Left ventricle myocardium inferior (tissue), 1 donor: ENCODE measurements around the gene NIPA2. TPM values are rescaled to one million over a fixed set of nuclear protein-coding genes. Genes with fewer than 3 reads are reported as not detected.

ENCODE experiments used
- DNase-seq: peaks from one replicate; pipeline ENCODE4 v3.0.0-alpha.2; 2020
- H3K27ac ChIP-seq: fragments of 200-600 bp; replicated peaks from 2 replicates; pipeline ENCODE4 v1.8.0; 2021
- H3K27me3 ChIP-seq: fragments of 200-600 bp; 2 replicates; pipeline ENCODE4 v1.8.0; 2021; ENCODE audit warnings: low read depth
- H3K36me3 ChIP-seq: fragments of 200-600 bp; 2 replicates; pipeline ENCODE4 v1.8.0; 2021
- H3K4me1 ChIP-seq: fragments of 200-600 bp; 2 replicates; pipeline ENCODE4 v1.8.0; 2021
- H3K4me3 ChIP-seq: fragments of 200-600 bp; 2 replicates; pipeline ENCODE4 v1.8.0; 2021; ENCODE audit warnings: mild to moderate bottlenecking, moderate library complexity
- H3K9me3 ChIP-seq: fragments of 200-600 bp; replicated peaks from 2 replicates; pipeline ENCODE4 v1.8.0; 2021
- intact Hi-C: fragments of 100-400 bp; cut with micrococcal nuclease; formaldehyde crosslinking; loops from one replicate; pipeline ENCODE4 v1.11.0; 2022
- total RNA-seq: library from RNA; stranded (reverse); fragmentation: NEBNext Ultra II Directional; extraction: Animal tissue kit (Norgen Biotek cat#: 25700); gene quantifications from one replicate; pipeline ENCODE4 v1.2.1, GENCODE V29; 2021
- TF ChIP-seq, protein P1 (sequence below): fragments of 200-600 bp; IDR thresholded peaks from 2 replicates; pipeline ENCODE4 v1.8.0; 2021; ENCODE audit warnings: antibody characterized with exemption, mild to moderate bottlenecking, borderline replicate concordance
- donor health status: DM: no; HTN: yes; CAD: no; lungs with severe emphysema.

NIPA2 gene
- total RNA-seq, 1 donor from 2014 or later: 21.4 TPM

DNA sequence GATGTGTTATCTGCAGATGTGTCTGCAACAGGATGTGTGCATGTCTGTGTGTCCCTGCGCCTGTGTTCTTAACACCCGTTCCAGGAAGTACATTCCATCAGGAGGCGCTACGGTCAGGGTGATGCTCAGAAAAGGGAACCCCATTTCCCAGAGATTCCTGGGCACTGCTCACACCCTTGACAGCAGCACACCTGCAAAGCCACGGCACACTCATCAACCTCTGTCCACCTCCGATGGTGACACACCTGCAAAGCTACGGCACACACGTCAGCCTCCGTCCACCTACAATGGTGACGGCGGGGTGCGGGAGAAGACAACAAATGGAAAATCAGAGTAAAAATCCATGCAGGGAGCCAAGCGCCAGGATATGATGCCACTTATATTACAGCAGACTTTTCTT lies 55.4 kb downstream of the NIPA2 start:
- Histone ChIP-seq H3K27me3 (no peaks in the 10 kb centered on the region), H3K27ac (no peak overlapping the region), H3K4me1 (no peaks in the 10 kb centered on the region), H3K4me3 (no peak overlapping the region), H3K36me3 (peaks cover 64% of the 10 kb centered on the region), H3K9me3 (no peaks in the 10 kb centered on the region)
- intact Hi-C loops: no loop called here
- DNase-seq: no peak
- TF ChIP-seq, protein P1, sequence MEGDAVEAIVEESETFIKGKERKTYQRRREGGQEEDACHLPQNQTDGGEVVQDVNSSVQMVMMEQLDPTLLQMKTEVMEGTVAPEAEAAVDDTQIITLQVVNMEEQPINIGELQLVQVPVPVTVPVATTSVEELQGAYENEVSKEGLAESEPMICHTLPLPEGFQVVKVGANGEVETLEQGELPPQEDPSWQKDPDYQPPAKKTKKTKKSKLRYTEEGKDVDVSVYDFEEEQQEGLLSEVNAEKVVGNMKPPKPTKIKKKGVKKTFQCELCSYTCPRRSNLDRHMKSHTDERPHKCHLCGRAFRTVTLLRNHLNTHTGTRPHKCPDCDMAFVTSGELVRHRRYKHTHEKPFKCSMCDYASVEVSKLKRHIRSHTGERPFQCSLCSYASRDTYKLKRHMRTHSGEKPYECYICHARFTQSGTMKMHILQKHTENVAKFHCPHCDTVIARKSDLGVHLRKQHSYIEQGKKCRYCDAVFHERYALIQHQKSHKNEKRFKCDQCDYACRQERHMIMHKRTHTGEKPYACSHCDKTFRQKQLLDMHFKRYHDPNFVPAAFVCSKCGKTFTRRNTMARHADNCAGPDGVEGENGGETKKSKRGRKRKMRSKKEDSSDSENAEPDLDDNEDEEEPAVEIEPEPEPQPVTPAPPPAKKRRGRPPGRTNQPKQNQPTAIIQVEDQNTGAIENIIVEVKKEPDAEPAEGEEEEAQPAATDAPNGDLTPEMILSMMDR: no peak

DNA sequence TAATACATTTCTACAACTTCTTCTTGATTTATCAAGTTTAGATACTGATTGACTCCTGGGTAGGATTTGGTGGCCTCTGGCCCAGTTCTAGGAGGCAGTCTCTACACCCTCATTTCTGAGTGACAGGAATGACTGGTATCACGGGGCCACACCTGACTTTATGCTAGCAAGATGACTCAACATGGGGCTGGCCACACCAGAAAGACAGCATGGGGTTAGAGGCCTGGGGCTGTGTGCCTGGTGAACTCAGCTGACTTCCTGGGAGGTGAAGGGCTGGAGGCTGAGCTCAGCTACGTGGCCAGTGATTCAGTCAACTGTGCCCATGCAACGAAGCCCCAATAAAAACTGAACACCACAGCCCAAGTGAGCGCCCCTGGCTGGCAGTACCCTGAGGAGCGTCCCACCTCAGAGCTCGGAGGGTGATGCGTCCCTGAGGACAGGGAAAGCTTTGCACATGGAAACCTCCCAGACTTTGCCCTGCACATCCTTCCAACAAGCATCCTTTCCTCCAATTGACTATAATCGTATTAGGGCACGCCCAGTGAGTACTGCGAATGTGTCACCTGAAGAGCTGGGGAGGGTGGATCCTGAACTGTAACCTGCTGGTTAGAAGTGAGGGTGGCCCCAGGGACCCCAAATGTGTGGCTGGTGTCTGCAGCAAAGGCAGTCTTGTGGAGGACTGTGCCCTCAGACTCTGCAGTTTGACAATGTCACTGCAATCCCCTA lies 57.2 kb downstream of the NIPA2 start:
- no peak overlapping the region for H3K27ac ChIP-seq
- intact Hi-C loops: no loop called here
- no peak for DNase-seq
- TF ChIP-seq, protein P1: no peak
- no peak overlapping the region for H3K4me3 ChIP-seq
- H3K9me3 ChIP-seq: no peaks in the 10 kb centered on the region
- no peaks in the 10 kb centered on the region for H3K4me1 ChIP-seq
- peaks cover 82% of the 10 kb centered on the region for H3K36me3 ChIP-seq
- no peaks in the 10 kb centered on the region for H3K27me3 ChIP-seq

DNA sequence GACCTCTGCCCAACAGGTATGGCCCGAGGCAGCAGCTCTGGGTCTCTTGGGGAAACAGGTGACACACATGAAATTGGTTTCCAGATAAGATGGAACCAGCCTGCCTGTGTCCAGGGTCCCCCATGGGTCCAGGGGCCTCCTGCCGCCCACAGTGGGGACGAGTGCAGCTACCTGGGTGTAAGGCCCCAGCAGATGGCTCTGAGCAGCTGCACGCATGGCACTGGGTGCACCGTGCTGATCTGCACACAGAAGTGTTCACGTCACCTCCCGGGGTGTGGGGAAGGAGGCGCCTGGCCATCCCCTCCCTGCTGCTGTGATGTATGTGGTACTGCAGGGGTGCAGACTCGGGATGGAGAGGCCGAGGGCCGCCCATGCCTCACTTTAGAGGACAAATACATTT lies 63.6 kb downstream of the NIPA2 start:
- H3K9me3 ChIP-seq: no peaks in the 10 kb centered on the region
- H3K27ac ChIP-seq: no peak overlapping the region
- peaks cover 75% of the 10 kb centered on the region for H3K36me3 ChIP-seq
- no peaks in the 10 kb centered on the region for H3K27me3 ChIP-seq
- TF ChIP-seq, protein P1: no peak
- no peak for DNase-seq
- intact Hi-C loops: no loop called here
- no peak overlapping the region for H3K4me3 ChIP-seq
- H3K4me1 ChIP-seq: no peaks in the 10 kb centered on the region

DNA sequence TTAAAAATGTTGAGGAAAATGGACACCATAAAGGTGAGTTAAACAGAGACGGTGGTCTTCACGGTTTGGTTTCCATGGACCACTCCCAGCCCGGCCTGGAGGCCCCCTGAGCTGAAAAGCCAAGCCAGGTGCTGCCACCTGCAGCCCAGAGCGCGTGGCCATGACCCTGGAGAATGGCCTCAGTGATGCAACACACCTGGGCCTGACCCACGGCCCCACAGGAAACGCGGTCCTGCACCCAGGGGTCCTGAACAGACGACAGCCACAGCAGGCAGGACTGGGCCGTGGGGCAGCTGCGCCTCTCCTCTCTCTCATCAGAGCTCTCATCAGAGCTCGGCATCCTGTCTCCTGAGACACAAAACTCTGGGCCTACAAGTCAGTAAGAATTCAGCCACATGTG lies 64.1 kb downstream of the NIPA2 start:
- H3K9me3 ChIP-seq: no peaks in the 10 kb centered on the region
- peaks cover 75% of the 10 kb centered on the region for H3K36me3 ChIP-seq
- TF ChIP-seq, protein P1: no peak
- no peaks in the 10 kb centered on the region for H3K4me1 ChIP-seq
- DNase-seq: no peak
- H3K27ac ChIP-seq: no peak overlapping the region
- H3K27me3 ChIP-seq: no peaks in the 10 kb centered on the region
- intact Hi-C loops: no loop called here
- no peak overlapping the region for H3K4me3 ChIP-seq

DNA sequence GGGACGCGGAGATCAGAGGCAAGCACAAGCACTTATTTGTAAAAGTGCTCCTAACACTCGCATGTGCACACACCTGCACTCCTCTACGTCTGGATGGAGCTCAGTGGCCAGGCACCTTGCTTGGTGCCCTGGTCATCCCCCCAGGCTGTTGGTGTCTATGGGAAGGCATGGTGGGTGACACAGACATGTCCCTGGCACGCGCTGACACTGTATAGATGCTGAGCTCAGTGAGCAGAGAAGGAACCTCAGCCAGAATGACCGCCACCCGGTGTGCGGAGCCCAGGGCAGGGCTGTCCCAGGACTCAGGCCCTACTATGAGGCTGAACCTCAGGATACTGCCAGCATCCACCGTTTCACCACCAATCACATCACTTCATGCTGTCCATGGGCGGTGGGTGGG lies 64.5 kb downstream of the NIPA2 start:
- intact Hi-C loops: no loop called here

More for the DNA sequence above, 64.5 kb downstream of the NIPA2 start:
- TF ChIP-seq, protein P1: no peak
- no peak for DNase-seq
- H3K4me3 ChIP-seq: no peak overlapping the region
- H3K4me1 ChIP-seq: no peaks in the 10 kb centered on the region
- no peaks in the 10 kb centered on the region for H3K27me3 ChIP-seq
- H3K9me3 ChIP-seq: no peaks in the 10 kb centered on the region
- H3K36me3 ChIP-seq: peaks cover 75% of the 10 kb centered on the region
- H3K27ac ChIP-seq: no peak overlapping the region
